ENCODE measurements around the gene SLC24A3. TPM values are rescaled to one million over a fixed set of nuclear protein-coding genes. Genes with fewer than 3 reads are reported as not detected.

The SLC24A3 gene
- total RNA-seq, 1 experiment from 2014 or later = 46.0 TPM

DNA sequence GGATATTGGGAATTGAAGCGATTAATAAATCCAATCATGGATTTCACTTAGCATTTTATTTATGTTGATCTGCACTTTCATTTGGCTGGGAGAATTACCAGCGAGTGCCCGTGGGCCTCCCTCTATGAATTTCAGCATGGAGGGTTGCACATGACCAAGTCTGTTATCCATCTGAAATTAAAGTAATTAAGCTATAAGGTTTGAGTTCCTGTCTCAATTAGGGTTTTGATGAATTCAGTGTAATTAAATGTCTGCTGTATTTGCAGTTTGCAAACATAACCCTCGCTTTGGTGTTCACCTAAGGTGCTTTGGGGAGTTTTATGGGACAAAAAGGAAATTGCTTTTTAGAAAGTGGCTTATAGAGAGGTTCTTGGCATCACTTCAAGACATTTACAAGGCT lies 375.8 kb downstream of the SLC24A3 start:
- Histone ChIP-seq H3K4me3 (ENCODE audit: low read depth, low read length, poor library complexity, severe bottlenecking) (no peak overlapping the region), H3K27me3 (replicated peaks; ENCODE audit: insufficient read depth, low read depth, low read length, poor library complexity) (no peaks in the 10 kb centered on the region), H3K9me3 (ENCODE audit: low read depth, low read length, poor library complexity, severe bottlenecking) (peaks cover 4% of the 10 kb centered on the region), H3K36me3 (ENCODE audit: insufficient read depth, low read length, poor library complexity, severe bottlenecking) (peaks cover 28% of the 10 kb centered on the region), H3K4me1 (ENCODE audit: insufficient read depth, low read length, poor library complexity, severe bottlenecking) (peaks cover 42% of the 10 kb centered on the region), H3K27ac (ENCODE audit: low read depth, low read length, poor library complexity, severe bottlenecking) (peak overlapping the region; percentile 87)
- intact Hi-C loops (cut with micrococcal nuclease; ENCODE audit: unreplicated experiment) = loop anchor here (2.0 to 10.0 kb wide), 3 partner anchors 74 to 375 kb away; partner anchors contain the start of gene SLC24A3
- POLR2A ChIA-PET (ENCODE audit: low non-redundant PET) = no interaction called here
- peak; percentile 55 for DNase-seq (ENCODE audit: low spot score)
- TF ChIP-seq, protein P1, sequence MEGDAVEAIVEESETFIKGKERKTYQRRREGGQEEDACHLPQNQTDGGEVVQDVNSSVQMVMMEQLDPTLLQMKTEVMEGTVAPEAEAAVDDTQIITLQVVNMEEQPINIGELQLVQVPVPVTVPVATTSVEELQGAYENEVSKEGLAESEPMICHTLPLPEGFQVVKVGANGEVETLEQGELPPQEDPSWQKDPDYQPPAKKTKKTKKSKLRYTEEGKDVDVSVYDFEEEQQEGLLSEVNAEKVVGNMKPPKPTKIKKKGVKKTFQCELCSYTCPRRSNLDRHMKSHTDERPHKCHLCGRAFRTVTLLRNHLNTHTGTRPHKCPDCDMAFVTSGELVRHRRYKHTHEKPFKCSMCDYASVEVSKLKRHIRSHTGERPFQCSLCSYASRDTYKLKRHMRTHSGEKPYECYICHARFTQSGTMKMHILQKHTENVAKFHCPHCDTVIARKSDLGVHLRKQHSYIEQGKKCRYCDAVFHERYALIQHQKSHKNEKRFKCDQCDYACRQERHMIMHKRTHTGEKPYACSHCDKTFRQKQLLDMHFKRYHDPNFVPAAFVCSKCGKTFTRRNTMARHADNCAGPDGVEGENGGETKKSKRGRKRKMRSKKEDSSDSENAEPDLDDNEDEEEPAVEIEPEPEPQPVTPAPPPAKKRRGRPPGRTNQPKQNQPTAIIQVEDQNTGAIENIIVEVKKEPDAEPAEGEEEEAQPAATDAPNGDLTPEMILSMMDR (conservative IDR thresholded peaks at IDR 0.05; ENCODE audit: low read depth, low read length) = no peak
- no peak for TF ChIP-seq EZH2 (IDR thresholded peaks at IDR 0.05; ENCODE audit: borderline replicate concordance, low read depth, low read length, poor library complexity, severe bottlenecking)
- CTCF ChIA-PET = no interaction called here
- BruUV-seq (replicated peaks) = no TSS peak

GRCh38 chr20:19588732-19589131 lies 376.3 kb downstream of the SLC24A3 start:
- POLR2A ChIA-PET (ENCODE audit: low non-redundant PET) = no interaction called here
- Histone ChIP-seq H3K4me3 (ENCODE audit: low read depth, low read length, poor library complexity, severe bottlenecking) (no peak overlapping the region), H3K36me3 (ENCODE audit: insufficient read depth, low read length, poor library complexity, severe bottlenecking) (peaks cover 32% of the 10 kb centered on the region), H3K9me3 (ENCODE audit: low read depth, low read length, poor library complexity, severe bottlenecking) (peaks cover 4% of the 10 kb centered on the region), H3K4me1 (ENCODE audit: insufficient read depth, low read length, poor library complexity, severe bottlenecking) (peaks cover 37% of the 10 kb centered on the region), H3K27me3 (replicated peaks; ENCODE audit: insufficient read depth, low read depth, low read length, poor library complexity) (no peaks in the 10 kb centered on the region), H3K27ac (ENCODE audit: low read depth, low read length, poor library complexity, severe bottlenecking) (peak overlapping the region; percentile 87)
- TF ChIP-seq EZH2 (IDR thresholded peaks at IDR 0.05; ENCODE audit: borderline replicate concordance, low read depth, low read length, poor library complexity, severe bottlenecking) = no peak
- TF ChIP-seq, protein P1 (conservative IDR thresholded peaks at IDR 0.05; ENCODE audit: low read depth, low read length) = peak; percentile 26; the same call in 1 of the 2 replicates
- DNase-seq (ENCODE audit: low spot score) = peak; percentile 59
- intact Hi-C loops (cut with micrococcal nuclease; ENCODE audit: unreplicated experiment) = loop anchor here (1.0 to 10.0 kb wide), 4 partner anchors 74 to 376 kb away; partner anchors contain the start of gene SLC24A3
- CTCF ChIA-PET = interaction anchor here (1.2 kb wide), 1 partner anchor 73 kb away, joined by 4 read pairs; no protein-coding TSS in a partner anchor
- no TSS peak for BruUV-seq (replicated peaks)

DNA sequence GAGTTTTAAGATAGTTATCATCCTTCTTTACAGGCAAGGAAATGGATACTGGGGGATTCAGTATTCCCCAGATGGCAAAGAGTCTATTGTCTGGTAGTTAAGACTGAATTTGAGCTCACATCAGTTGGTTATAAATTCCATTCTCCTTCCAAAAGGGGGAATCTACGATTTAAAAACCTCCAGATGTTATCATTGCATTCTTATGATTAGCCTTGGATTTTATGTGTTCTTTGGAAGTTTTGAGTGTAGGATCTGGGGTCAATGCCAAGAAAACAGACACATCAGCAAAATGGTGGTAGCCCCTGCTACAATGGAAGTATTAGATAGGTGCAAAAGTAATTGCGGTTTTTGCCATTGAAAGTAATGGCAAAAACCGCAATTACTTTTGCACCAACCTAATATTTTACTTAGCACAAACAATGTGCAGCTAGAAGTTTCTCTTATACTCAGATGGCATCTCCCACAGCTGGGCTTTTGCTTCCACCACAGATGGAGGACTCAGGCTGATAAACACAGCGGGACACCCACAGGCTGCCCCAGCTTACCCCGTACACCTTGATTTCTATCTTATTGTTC lies 377.4 kb downstream of the SLC24A3 start:
- intact Hi-C loops (cut with micrococcal nuclease; ENCODE audit: unreplicated experiment) = loop anchor here (1.0 to 10.0 kb wide), 4 partner anchors 72 to 377 kb away; partner anchors contain the start of gene SLC24A3
- Histone ChIP-seq H3K27ac (ENCODE audit: low read depth, low read length, poor library complexity, severe bottlenecking) (peak overlapping the region; percentile 87), H3K27me3 (replicated peaks; ENCODE audit: insufficient read depth, low read depth, low read length, poor library complexity) (no peaks in the 10 kb centered on the region), H3K4me1 (ENCODE audit: insufficient read depth, low read length, poor library complexity, severe bottlenecking) (peaks cover 34% of the 10 kb centered on the region), H3K4me3 (ENCODE audit: low read depth, low read length, poor library complexity, severe bottlenecking) (no peak overlapping the region), H3K9me3 (ENCODE audit: low read depth, low read length, poor library complexity, severe bottlenecking) (peaks cover 4% of the 10 kb centered on the region), H3K36me3 (ENCODE audit: insufficient read depth, low read length, poor library complexity, severe bottlenecking) (peaks cover 33% of the 10 kb centered on the region)
- BruUV-seq (replicated peaks) = no TSS peak
- TF ChIP-seq, protein P1 (conservative IDR thresholded peaks at IDR 0.05; ENCODE audit: low read depth, low read length) = no peak
- TF ChIP-seq EZH2 (IDR thresholded peaks at IDR 0.05; ENCODE audit: borderline replicate concordance, low read depth, low read length, poor library complexity, severe bottlenecking) = no peak
- peak; percentile 95 for DNase-seq (ENCODE audit: low spot score)
- CTCF ChIA-PET = interaction anchor here (1.0 to 1.2 kb wide), 2 partner anchors 72 to 267 kb away, joined by 3 to 4 read pairs; no protein-coding TSS in a partner anchor
- POLR2A ChIA-PET (ENCODE audit: low non-redundant PET) = interaction anchor here (0.6 to 0.7 kb wide), 2 partner anchors 267 to 268 kb away, joined by 3 to 4 read pairs; no protein-coding TSS in a partner anchor
